Measurements from ENCODE around the gene FBXW4.

The FBXW4 gene, protein sequence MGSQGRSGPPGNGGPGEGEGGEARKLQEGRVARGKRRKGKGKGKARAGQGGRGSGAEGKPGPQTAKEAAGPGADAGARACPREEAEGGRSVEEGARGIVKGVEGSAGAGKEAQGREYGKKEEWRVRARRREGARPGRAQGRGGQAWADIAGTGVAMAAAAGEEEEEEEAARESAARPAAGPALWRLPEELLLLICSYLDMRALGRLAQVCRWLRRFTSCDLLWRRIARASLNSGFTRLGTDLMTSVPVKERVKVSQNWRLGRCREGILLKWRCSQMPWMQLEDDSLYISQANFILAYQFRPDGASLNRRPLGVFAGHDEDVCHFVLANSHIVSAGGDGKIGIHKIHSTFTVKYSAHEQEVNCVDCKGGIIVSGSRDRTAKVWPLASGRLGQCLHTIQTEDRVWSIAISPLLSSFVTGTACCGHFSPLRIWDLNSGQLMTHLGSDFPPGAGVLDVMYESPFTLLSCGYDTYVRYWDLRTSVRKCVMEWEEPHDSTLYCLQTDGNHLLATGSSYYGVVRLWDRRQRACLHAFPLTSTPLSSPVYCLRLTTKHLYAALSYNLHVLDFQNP

DNA sequence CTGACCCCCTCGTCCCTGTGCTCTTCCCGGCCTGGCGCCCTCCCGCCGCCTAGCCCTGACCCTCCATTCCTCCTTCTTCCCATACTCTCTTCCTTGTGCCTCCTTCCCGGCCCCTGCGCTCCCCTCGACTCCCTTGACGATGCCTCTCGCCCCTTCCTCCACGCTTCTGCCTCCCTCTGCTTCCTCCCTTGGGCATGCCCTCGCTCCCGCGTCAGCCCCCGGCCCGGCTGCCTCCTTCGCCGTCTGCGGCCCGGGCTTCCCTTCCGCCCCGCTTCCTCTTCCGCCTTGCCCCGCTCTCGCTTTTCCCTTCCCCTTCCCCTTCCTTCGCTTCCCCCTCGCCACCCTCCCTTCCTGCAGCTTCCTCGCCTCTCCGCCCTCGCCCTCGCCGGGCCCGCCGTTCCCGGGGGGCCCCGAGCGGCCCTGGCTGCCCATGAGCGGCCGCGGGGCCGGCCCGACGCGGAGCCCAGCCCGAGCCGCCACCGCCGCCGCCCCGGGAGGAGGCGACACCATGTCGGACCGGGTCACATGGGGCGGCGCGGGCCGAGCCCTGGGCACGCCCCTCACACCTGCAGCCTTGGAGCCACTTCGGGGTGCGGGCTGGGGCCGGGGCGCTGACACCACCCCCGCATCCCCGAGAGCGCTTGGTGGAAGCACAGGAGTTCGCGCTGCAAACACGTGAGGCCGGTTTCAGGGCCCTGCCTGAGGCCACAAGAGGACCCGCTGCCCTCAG, at the start of gene FBXW4:
FBXW4 (minus strand) TSS at position 497 of the 730 bp plus-strand sequence; CDS start at position 432, 65 bp downstream.
- no peak for DNase-seq (ENCODE audit: low read depth)
- TF ChIP-seq, protein P1, sequence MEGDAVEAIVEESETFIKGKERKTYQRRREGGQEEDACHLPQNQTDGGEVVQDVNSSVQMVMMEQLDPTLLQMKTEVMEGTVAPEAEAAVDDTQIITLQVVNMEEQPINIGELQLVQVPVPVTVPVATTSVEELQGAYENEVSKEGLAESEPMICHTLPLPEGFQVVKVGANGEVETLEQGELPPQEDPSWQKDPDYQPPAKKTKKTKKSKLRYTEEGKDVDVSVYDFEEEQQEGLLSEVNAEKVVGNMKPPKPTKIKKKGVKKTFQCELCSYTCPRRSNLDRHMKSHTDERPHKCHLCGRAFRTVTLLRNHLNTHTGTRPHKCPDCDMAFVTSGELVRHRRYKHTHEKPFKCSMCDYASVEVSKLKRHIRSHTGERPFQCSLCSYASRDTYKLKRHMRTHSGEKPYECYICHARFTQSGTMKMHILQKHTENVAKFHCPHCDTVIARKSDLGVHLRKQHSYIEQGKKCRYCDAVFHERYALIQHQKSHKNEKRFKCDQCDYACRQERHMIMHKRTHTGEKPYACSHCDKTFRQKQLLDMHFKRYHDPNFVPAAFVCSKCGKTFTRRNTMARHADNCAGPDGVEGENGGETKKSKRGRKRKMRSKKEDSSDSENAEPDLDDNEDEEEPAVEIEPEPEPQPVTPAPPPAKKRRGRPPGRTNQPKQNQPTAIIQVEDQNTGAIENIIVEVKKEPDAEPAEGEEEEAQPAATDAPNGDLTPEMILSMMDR (conservative IDR thresholded peaks at IDR 0.05; ENCODE audit: low read depth, low read length), result no peak
- H3K4me3 ChIP-seq (ENCODE audit: low read depth, low read length), result peak within 1 kb of the TSS; percentile 87

DNA sequence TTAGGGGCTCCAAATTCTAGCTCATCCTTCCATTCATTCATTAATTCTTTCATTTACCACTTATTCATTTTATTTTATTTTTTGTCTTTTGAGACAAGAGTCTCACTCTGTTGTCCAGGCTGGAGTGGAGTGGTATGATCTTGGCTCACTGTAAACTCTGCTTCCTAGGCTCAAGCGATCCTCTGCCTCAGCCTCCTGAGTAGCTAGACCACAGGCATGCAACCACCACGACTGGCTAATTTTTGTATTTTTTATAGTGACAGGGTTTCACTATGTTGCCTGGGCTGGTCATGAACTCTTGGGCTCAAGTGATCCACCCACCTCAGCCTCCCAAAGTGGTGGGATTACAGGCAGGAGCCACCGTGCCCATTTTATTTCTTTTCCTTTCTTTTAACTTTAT, 49.3 kb upstream of the FBXW4 start:
- peak; percentile 7 for DNase-seq (ENCODE audit: low read depth)
- TF ChIP-seq, protein P1 (conservative IDR thresholded peaks at IDR 0.05; ENCODE audit: low read depth, low read length), result no peak
- no peak overlapping the region for H3K4me3 ChIP-seq (ENCODE audit: low read depth, low read length)

DNA sequence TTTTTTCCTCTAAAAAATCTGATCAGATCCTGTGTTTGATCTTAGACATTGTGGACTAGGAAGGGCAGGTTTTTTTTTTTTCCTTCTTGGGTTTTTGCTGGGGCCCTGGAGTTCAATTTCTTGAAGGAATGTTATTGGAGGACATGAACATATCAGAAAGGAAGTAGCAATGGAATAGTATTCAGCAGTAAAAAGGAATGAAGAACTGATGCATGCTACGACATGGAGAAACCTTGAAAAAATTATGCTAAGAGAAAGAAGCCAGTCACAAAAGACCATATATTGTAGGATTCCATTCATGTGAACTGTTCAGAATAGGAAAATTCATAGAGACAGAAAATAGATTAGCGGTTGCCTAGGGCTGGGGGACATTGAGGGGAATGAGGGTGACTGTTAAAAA, 47.0 kb upstream of the FBXW4 start:
- DNase-seq (ENCODE audit: low read depth), result no peak
- TF ChIP-seq, protein P1 (conservative IDR thresholded peaks at IDR 0.05; ENCODE audit: low read depth, low read length), result no peak
- H3K4me3 ChIP-seq (ENCODE audit: low read depth, low read length), result no peak overlapping the region

DNA sequence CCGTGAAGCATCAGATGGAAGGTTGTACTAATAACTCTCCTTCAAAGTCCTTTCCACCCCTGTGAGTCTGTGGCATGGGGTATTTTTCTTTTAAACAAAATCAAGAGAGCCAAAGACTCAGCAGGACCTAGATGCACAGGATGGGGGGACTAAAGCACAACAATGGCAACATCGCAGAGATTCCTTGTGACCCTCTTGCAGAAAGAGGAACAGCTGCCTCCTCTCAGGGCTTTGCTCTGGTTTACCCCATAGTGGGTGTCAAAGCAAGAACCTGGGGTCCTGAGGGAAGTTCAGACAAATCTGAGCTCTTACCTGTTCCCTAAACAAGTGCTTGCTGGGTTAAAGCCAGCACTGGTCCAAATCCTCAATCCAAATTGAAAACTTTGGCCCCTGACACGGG, 41.7 kb upstream of the FBXW4 start:
- no peak overlapping the region for H3K4me3 ChIP-seq (ENCODE audit: low read depth, low read length)
- DNase-seq (ENCODE audit: low read depth), result no peak
- TF ChIP-seq, protein P1 (conservative IDR thresholded peaks at IDR 0.05; ENCODE audit: low read depth, low read length), result no peak

DNA sequence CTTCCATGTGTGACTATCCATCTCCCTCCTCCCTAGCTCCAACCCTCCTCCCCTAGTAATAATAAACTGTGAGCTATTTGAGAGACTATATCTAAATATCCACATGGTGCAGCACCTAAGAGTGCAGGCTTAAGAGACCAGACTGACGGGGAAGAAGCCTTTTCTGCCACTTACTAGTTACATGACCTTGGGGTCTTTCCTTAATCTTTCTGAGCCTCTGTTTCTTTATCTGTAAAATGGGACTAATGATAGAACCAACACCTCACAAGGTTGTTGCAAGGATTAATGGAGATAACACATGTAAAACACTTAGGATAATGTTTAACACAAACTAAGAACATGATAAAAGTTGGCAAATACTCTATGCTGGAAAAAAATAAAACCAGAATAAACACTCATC, 37.1 kb upstream of the FBXW4 start:
- TF ChIP-seq, protein P1 (conservative IDR thresholded peaks at IDR 0.05; ENCODE audit: low read depth, low read length), result no peak
- no peak overlapping the region for H3K4me3 ChIP-seq (ENCODE audit: low read depth, low read length)
- DNase-seq (ENCODE audit: low read depth), result no peak

DNA sequence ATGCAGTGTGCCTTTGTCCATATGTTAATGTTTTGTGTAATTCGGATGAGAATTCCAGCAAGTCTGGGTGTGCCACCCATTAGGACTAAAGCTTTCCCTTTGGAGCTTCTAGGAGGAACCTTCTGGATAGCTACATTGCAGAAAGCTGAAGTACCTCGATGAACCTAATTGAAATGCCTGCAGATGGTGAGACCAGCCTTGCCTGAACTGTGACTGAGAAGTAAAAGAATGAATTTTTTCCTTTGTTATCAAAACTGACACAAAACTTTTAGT, 31.1 kb upstream of the FBXW4 start:
- TF ChIP-seq, protein P1 (conservative IDR thresholded peaks at IDR 0.05; ENCODE audit: low read depth, low read length), result no peak
- no peak overlapping the region for H3K4me3 ChIP-seq (ENCODE audit: low read depth, low read length)
- no peak for DNase-seq (ENCODE audit: low read depth)
